Fibroblast of mammary gland (primary cell): Measurements from ENCODE around the gene CHRNG.

Source experiments
- DNase-seq: peaks from one replicate; pipeline ENCODE4 v3.0.0-alpha.2; 2010; ENCODE audit warnings: low read depth
- H3K4me3 ChIP-seq: 2 replicates; pipeline ENCODE4 v1.5.1; 2011; ENCODE audit warnings: low read depth, mild to moderate bottlenecking, low read length, moderate library complexity; ENCODE audit not compliant: control insufficient read depth
- CTCF ChIP-seq: conservative IDR thresholded peaks from 2 replicates; pipeline ENCODE4 v1.5.1; 2011; ENCODE audit warnings: low read depth, low read length, inconsistent platforms; ENCODE audit not compliant: control insufficient read depth, insufficient read depth

The CHRNG gene

GRCh38 chr2:232540441-232541041 is 1.0 kb downstream of the CHRNG start:
- DNase-seq = no peak
- H3K4me3 ChIP-seq = no peak overlapping the region

GRCh38 chr2:232541195-232541960 is 1.9 kb downstream of the CHRNG start:
- TF ChIP-seq CTCF = no peak
- H3K4me3 ChIP-seq = no peak overlapping the region
- DNase-seq = no peak

More at GRCh38 chr2:232540441-232541041, 1.0 kb downstream of the CHRNG start:
- TF ChIP-seq CTCF = no peak

- no peak for DNase-seq
- TF ChIP-seq CTCF = no peak
- H3K4me3 ChIP-seq = no peak overlapping the region
Observed at GRCh38 chr2:232541961-232542714, 2.6 kb downstream of the CHRNG start.

GRCh38 chr2:232542715-232543467 is 3.4 kb downstream of the CHRNG start:
- no peak for TF ChIP-seq CTCF
- no peak for DNase-seq
- no peak overlapping the region for H3K4me3 ChIP-seq

GRCh38 chr2:232543491-232543890 is 4.0 kb downstream of the CHRNG start:
- H3K4me3 ChIP-seq = no peak overlapping the region
- TF ChIP-seq CTCF = no peak
- DNase-seq = no peak

GRCh38 chr2:232543928-232544631 is 4.6 kb downstream of the CHRNG start:
- no peak for TF ChIP-seq CTCF
- no peak overlapping the region for H3K4me3 ChIP-seq
- DNase-seq = no peak
